H1 (cell line): ENCODE data around the gene GNAQ. TPM values are rescaled to one million over a fixed set of nuclear protein-coding genes. Genes with fewer than 3 reads are reported as not detected.

Source experiments
- CHD1 ChIP-seq: IDR thresholded peaks from 2 replicates; pipeline ENCODE4 v1.6.1; 2012; ENCODE audit warnings: low read depth, low read length, improper control_type of control experiment
- polyA plus RNA-seq, 7 experiments: library from polyadenylated mRNA; depleted of rRNA in 3 of 7; stranded (reverse) in 5 of 7; unstranded in 2 of 7; fragments of >200 nt in 5 of 7; fragments of 200-250 nt in 2 of 7; gene quantifications; 1 replicate in 5 of 7; 2 replicates in 1 of 7; 4 replicates in 1 of 7; pipeline versions ENCODE4 v1.2.1 to v1.2.3, GENCODE V29; 2011 to 2013; ENCODE audit warnings: missing spikeins in 2 of 7, mixed read lengths in 2 of 7
- total RNA-seq: library from RNA; stranded (reverse); fragmentation: NEBNext Ultra II Directional; extraction: Animal tissue kit (Norgen Biotek cat#: 25700); gene quantifications from 2 replicates; pipeline ENCODE4 v1.2.1, GENCODE V29; 2021
- TF ChIP-seq, protein P1 (sequence below): fragments of 300-600 bp; sonication (generic); IDR thresholded peaks from 2 replicates; pipeline ENCODE4 v1.7.1; 2012; ENCODE audit warnings: low read length, moderate library complexity, mild to moderate bottlenecking, inconsistent platforms; ENCODE audit not compliant: insufficient replicate concordance

Gene GNAQ
- total and polyA plus RNA-seq, 2 of the 8 experiments (the other 6 are each of a cell fraction or from before 2014, with no cell fraction given): 22.8 to 63.8 TPM

DNA sequence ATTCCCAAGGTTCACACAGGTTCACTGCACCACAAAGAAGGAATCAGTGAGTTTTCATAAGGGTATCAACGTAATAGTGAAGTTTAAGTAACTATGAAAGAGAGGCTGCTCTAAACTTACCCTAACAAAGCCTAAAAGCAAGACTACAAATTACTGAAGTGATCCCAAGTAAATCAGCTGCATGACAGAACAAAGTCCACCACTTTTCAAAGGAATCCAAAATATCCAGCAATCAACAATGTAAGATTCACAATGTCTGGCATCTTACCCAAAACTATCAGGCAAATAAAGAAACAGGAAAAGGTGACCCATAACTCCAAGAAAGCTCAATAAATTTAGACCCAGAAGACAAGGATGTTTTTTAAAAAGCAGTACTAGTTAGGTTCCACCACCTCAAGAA lies 70.1 kb downstream of the GNAQ start (continued):
- TF ChIP-seq, protein P1, sequence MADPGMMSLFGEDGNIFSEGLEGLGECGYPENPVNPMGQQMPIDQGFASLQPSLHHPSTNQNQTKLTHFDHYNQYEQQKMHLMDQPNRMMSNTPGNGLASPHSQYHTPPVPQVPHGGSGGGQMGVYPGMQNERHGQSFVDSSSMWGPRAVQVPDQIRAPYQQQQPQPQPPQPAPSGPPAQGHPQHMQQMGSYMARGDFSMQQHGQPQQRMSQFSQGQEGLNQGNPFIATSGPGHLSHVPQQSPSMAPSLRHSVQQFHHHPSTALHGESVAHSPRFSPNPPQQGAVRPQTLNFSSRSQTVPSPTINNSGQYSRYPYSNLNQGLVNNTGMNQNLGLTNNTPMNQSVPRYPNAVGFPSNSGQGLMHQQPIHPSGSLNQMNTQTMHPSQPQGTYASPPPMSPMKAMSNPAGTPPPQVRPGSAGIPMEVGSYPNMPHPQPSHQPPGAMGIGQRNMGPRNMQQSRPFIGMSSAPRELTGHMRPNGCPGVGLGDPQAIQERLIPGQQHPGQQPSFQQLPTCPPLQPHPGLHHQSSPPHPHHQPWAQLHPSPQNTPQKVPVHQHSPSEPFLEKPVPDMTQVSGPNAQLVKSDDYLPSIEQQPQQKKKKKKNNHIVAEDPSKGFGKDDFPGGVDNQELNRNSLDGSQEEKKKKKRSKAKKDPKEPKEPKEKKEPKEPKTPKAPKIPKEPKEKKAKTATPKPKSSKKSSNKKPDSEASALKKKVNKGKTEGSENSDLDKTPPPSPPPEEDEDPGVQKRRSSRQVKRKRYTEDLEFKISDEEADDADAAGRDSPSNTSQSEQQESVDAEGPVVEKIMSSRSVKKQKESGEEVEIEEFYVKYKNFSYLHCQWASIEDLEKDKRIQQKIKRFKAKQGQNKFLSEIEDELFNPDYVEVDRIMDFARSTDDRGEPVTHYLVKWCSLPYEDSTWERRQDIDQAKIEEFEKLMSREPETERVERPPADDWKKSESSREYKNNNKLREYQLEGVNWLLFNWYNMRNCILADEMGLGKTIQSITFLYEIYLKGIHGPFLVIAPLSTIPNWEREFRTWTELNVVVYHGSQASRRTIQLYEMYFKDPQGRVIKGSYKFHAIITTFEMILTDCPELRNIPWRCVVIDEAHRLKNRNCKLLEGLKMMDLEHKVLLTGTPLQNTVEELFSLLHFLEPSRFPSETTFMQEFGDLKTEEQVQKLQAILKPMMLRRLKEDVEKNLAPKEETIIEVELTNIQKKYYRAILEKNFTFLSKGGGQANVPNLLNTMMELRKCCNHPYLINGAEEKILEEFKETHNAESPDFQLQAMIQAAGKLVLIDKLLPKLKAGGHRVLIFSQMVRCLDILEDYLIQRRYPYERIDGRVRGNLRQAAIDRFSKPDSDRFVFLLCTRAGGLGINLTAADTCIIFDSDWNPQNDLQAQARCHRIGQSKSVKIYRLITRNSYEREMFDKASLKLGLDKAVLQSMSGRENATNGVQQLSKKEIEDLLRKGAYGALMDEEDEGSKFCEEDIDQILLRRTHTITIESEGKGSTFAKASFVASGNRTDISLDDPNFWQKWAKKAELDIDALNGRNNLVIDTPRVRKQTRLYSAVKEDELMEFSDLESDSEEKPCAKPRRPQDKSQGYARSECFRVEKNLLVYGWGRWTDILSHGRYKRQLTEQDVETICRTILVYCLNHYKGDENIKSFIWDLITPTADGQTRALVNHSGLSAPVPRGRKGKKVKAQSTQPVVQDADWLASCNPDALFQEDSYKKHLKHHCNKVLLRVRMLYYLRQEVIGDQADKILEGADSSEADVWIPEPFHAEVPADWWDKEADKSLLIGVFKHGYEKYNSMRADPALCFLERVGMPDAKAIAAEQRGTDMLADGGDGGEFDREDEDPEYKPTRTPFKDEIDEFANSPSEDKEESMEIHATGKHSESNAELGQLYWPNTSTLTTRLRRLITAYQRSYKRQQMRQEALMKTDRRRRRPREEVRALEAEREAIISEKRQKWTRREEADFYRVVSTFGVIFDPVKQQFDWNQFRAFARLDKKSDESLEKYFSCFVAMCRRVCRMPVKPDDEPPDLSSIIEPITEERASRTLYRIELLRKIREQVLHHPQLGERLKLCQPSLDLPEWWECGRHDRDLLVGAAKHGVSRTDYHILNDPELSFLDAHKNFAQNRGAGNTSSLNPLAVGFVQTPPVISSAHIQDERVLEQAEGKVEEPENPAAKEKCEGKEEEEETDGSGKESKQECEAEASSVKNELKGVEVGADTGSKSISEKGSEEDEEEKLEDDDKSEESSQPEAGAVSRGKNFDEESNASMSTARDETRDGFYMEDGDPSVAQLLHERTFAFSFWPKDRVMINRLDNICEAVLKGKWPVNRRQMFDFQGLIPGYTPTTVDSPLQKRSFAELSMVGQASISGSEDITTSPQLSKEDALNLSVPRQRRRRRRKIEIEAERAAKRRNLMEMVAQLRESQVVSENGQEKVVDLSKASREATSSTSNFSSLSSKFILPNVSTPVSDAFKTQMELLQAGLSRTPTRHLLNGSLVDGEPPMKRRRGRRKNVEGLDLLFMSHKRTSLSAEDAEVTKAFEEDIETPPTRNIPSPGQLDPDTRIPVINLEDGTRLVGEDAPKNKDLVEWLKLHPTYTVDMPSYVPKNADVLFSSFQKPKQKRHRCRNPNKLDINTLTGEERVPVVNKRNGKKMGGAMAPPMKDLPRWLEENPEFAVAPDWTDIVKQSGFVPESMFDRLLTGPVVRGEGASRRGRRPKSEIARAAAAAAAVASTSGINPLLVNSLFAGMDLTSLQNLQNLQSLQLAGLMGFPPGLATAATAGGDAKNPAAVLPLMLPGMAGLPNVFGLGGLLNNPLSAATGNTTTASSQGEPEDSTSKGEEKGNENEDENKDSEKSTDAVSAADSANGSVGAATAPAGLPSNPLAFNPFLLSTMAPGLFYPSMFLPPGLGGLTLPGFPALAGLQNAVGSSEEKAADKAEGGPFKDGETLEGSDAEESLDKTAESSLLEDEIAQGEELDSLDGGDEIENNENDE: no peak
- no peak for TF ChIP-seq CHD1
